ENCODE data around the gene NEAT1.

Gene NEAT1

GRCh38 chr11:65478388-65479183 lies 56.0 kb downstream of the NEAT1 start:
- DNase-seq (ENCODE audit: low read depth in 3 of 3, low spot score in 1 of 3): no peak

GRCh38 chr11:65479184-65480145 lies 56.9 kb downstream of the NEAT1 start:
- no peak for DNase-seq (ENCODE audit: low read depth in 3 of 3, low spot score in 1 of 3)

GRCh38 chr11:65482306-65482850 lies 59.8 kb downstream of the NEAT1 start:
- no peak for DNase-seq (ENCODE audit: low read depth in 3 of 3, low spot score in 1 of 3)

DNA sequence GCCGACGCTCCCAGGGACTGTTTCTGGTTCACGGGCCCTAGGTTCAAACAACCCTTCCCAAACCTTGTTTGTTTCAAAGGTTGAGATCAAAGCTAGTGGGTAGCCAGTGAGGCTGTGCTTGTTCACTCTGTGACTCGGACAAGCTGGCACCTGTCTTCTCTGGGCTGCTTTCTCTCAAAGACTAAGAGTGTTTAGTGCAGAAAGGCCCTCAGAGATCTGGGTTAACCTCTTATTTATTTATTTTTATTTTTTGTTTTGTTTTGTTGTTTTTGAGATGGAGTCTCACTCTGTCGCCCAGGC lies 63.3 kb downstream of the NEAT1 start:
- DNase-seq (ENCODE audit: low read depth in 3 of 3, low spot score in 1 of 3): no peak

GRCh38 chr11:65486570-65487466 lies 64.2 kb downstream of the NEAT1 start:
- DNase-seq (ENCODE audit: low read depth in 3 of 3, low spot score in 1 of 3): no peak

GRCh38 chr11:65487467-65488272 lies 65.1 kb downstream of the NEAT1 start:
- DNase-seq (ENCODE audit: low read depth in 3 of 3, low spot score in 1 of 3): no peak

DNA sequence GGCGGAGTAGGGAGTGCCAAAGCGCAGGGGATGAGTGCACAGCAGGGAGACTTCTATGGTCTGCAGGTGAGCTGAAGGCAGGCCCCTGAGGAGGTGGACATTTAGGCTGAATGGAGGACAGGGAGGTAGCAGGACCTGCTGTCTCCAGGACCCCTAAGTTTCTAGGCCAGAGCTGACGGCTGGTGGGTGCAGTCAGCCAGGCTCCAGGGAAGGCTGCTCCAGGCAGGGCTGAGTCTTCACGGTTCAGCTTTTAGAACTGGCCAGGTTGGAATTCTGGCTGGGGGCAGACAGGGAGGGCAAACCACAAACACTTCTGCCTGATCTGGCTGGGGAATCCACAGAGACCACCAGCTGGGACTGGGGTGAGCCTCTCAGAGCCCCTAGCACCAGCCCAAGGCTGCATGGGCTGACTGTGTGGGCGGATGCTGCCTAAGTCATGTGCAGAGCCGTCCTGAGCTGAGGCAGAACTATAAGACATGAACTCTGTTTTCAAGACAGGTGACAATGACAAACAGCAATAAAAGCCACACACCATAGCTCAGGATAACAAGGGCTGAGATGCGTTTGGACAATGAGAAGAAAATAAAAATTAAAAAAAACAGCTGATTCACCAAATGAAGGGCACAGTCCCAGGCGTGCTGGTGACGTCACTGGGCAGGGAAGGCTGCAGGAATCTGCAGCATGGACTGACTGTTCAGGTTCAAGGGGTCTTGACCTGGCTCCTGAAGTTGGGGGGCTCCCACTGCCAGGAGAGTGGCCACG lies 65.9 kb downstream of the NEAT1 start:
- no peak for DNase-seq (ENCODE audit: low read depth in 3 of 3, low spot score in 1 of 3)

- no peak for DNase-seq (ENCODE audit: low read depth in 3 of 3, low spot score in 1 of 3)
Measured at GRCh38 chr11:65489035-65489705, 66.6 kb downstream of the NEAT1 start.

DNA sequence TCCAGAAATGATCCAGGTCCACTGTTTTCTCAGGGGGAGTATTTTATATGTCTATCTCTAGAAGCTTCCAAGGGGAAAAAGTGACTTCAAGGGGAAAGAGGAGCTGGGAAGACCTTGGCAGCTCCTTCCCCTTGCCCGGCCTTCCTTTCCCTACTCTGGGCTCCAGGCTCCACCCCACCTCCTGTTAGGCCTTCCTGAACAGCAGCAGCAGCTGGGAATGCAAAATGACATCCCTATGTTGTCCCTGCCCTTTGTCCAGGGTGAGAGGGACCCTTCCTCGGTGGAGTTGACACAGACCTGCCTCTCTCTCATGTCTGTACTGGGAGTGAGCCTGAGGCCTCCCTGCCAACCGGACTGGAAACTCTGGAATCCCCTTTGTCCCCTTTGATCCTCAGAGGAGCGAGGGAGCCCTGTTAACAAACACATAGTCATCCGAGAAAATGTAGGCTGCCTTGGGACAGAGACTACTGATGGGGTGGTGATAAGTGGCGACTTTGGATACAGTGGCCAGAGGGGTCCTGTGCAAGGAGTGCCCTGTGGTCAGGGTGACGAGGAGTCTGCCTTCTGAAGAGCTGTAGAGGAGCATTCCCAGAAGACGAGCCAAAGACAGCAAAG lies 67.2 kb downstream of the NEAT1 start:
- no peak for DNase-seq (ENCODE audit: low read depth in 3 of 3, low spot score in 1 of 3)

DNA sequence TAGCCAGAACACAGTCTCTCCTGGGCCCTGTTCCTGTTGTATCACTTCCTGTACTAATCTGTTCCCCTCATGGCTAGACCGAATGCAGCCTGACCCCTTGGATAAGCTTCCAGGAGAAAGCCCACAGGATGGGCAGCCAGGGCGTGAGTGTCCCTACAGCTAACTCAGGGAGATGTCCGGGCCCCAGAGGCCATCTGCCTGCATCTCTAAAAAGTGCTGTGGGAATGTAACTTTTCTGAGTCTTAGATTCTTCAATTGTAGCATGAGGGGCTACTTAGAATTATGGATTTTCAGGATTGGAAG lies 68.5 kb downstream of the NEAT1 start:
- no peak for DNase-seq (ENCODE audit: low read depth in 3 of 3, low spot score in 1 of 3)

DNA sequence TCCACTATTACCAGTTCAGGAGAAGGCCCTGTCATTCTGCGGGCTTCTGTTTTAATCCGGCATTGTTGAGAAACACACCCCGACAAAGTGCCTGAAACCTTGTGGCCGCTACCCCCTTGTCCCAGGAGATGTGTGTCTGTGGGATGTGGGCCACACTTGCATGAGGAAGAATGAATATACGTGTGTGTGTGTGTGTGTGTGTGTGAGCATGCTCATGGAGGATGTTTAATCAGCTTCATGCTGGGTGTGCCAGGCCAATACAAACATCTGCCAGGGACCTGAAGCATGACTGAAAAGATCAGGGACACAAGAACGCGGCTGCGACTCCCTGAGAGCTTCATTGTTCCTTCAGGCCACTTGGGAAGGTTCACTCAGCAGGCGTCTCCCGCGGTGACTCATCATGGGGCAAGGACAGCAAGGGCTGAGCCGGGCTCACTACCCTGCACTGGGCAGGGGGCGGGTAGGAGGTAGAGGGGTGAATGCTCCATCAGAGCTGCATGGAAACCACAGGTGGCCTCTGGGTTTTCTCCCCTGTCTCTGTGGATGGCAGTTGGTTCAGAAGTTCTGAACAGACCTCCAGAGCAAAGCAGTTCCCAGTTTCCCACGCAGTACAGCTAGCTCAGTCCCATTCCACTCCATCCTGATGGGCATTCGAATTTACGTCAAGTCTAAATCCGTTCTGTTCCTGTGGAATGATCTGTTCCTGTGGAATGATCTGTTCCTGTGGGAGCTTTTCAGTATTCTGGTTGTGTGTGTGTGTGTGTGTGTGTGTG lies 69.2 kb downstream of the NEAT1 start:
- no peak for DNase-seq (ENCODE audit: low read depth in 3 of 3, low spot score in 1 of 3)

DNA sequence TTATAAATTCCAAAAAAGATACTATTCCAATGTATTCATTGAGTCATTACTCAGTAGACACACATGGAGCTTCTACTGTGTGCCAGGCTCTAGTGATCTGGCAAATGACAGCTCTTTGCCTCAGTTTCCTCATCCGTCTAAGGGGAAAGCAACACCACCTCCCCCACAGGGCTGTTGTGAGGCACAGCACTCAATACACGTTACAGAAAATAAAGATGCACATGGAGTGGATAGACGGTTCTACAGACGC lies 69.7 kb downstream of the NEAT1 start:
- no peak for DNase-seq (ENCODE audit: low read depth in 3 of 3, low spot score in 1 of 3)

GRCh38 chr11:65492637-65493366 lies 70.2 kb downstream of the NEAT1 start:
- no peak for DNase-seq (ENCODE audit: low read depth in 3 of 3, low spot score in 1 of 3)

DNA sequence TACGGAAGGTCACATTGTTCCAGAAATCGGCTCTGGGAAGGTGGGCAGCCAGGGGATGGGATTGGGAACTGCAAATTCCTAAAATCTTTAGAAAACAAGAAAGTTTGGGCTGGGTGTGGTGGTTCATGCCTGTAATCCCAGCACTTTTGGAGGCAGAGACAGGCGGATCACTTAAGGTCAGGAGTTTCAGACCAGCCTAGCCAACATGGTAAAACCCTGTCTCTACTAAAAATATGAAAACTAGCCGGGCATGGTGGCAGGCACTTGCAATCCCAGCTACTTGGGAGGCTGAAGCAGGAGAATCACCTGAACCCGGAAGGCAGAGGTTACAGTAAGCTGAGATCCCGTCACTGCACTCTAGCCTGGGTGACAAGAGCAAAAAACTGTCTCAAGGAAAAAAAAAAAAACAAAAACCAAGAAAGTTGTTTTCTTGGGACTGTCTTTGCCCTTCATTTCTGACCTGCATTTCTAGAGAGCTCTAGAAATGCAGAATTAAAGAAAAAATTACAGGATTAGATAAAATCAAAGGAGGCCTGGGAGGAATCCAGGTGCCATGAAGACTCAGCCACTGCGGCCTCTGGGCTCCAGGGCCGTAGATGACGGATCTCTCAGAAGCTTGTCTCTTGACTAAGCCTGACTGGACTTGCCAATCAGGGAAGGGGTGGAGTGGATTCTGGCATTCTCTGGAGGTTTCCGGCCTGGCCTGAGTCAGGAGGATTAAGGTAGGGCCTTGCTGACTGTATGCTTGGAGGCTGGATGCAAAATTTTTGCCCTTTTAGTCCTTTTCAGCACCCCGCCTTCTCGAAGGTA lies 71.0 kb downstream of the NEAT1 start:
- DNase-seq (ENCODE audit: low read depth in 3 of 3, low spot score in 1 of 3): no peak

Data from stimulated activated CD4-positive, alpha-beta T cell treated with anti-CD3 and anti-CD28 coated beads, TNF-alpha, amount 100 ng/mL, for 1 hour (primary cell).